Measurements from ENCODE around the gene MTFR2. TPM values are rescaled to one million over a fixed set of nuclear protein-coding genes. Genes with fewer than 3 reads are reported as not detected.

Gene MTFR2
- total RNA-seq, 2 experiments from 2014 or later: 27.2 to 27.9 TPM

GRCh38 chr6:136213012-136213539 lies 37.0 kb downstream of the MTFR2 start:
- no peak for ATAC-seq
- Mint-ChIP-seq H3K36me3 (ENCODE audit: low read depth) (no peaks in the 10 kb centered on the region), H3K27me3 (ENCODE audit: low read depth) (no peaks in the 10 kb centered on the region), H3K4me1 (ENCODE audit: low read depth) (no peaks in the 10 kb centered on the region), H3K4me3 (no peak overlapping the region), H3K27ac (no peak overlapping the region), H3K9me3 (ENCODE audit: insufficient read depth) (no peaks in the 10 kb centered on the region)
- CTCF ChIA-PET: interaction anchor here (2.5 kb wide), 1 partner anchor 14 kb away, joined by 12 read pairs; no protein-coding TSS in a partner anchor
- POLR2A ChIA-PET: no interaction called here
- no peak for DNase-seq

GRCh38 chr6:136212608-136213007 lies 37.5 kb downstream of the MTFR2 start:
- no peaks in the 10 kb centered on the region for H3K9me3 Mint-ChIP-seq (ENCODE audit: insufficient read depth)
- no peak overlapping the region for H3K27ac Mint-ChIP-seq
- no peak for ATAC-seq
- H3K4me3 Mint-ChIP-seq: no peak overlapping the region
- CTCF ChIA-PET: interaction anchor here (2.5 kb wide), 1 partner anchor 14 kb away, joined by 12 read pairs; no protein-coding TSS in a partner anchor
- no peak for DNase-seq
- H3K4me1 Mint-ChIP-seq (ENCODE audit: low read depth): no peaks in the 10 kb centered on the region
- POLR2A ChIA-PET: no interaction called here
- no peaks in the 10 kb centered on the region for H3K27me3 Mint-ChIP-seq (ENCODE audit: low read depth)
- no peaks in the 10 kb centered on the region for H3K36me3 Mint-ChIP-seq (ENCODE audit: low read depth)

- ChIA-PET POLR2A (no interaction called here), CTCF (no interaction called here)
- ATAC-seq (no peak), DNase-seq (no peak)
- H3K27ac Mint-ChIP-seq: no peak overlapping the region
- no peak overlapping the region for H3K4me3 Mint-ChIP-seq
- H3K27me3 Mint-ChIP-seq (ENCODE audit: low read depth): no peaks in the 10 kb centered on the region
- H3K36me3 Mint-ChIP-seq (ENCODE audit: low read depth): no peaks in the 10 kb centered on the region
- H3K9me3 Mint-ChIP-seq (ENCODE audit: insufficient read depth): no peaks in the 10 kb centered on the region
- no peaks in the 10 kb centered on the region for H3K4me1 Mint-ChIP-seq (ENCODE audit: low read depth)
Measured at GRCh38 chr6:136210398-136211165, 39.5 kb downstream of the MTFR2 start.

- DNase-seq (no peak), ATAC-seq (no peak)
- no peaks in the 10 kb centered on the region for H3K27me3 Mint-ChIP-seq (ENCODE audit: low read depth)
- no peaks in the 10 kb centered on the region for H3K36me3 Mint-ChIP-seq (ENCODE audit: low read depth)
- CTCF ChIA-PET: no interaction called here
- no peak overlapping the region for H3K27ac Mint-ChIP-seq
- no peaks in the 10 kb centered on the region for H3K4me1 Mint-ChIP-seq (ENCODE audit: low read depth)
- no peak overlapping the region for H3K4me3 Mint-ChIP-seq
- no peaks in the 10 kb centered on the region for H3K9me3 Mint-ChIP-seq (ENCODE audit: insufficient read depth)
- POLR2A ChIA-PET: no interaction called here
Measured at GRCh38 chr6:136209496-136209895, 40.6 kb downstream of the MTFR2 start.

- ChIA-PET POLR2A (no interaction called here), CTCF (interaction anchor here (1.9 kb wide), 1 partner anchor 18 kb away, joined by 4 read pairs; no protein-coding TSS in a partner anchor)
- Mint-ChIP-seq H3K4me1 (ENCODE audit: low read depth) (no peaks in the 10 kb centered on the region), H3K27me3 (ENCODE audit: low read depth) (no peaks in the 10 kb centered on the region), H3K27ac (no peak overlapping the region), H3K4me3 (no peak overlapping the region), H3K36me3 (ENCODE audit: low read depth) (no peaks in the 10 kb centered on the region), H3K9me3 (ENCODE audit: insufficient read depth) (no peaks in the 10 kb centered on the region)
- DNase-seq (no peak), ATAC-seq (no peak)
Measured at GRCh38 chr6:136208783-136209182, 41.3 kb downstream of the MTFR2 start.

- Mint-ChIP-seq H3K27ac (no peak overlapping the region), H3K27me3 (ENCODE audit: low read depth) (no peaks in the 10 kb centered on the region), H3K4me3 (no peak overlapping the region), H3K36me3 (ENCODE audit: low read depth) (no peaks in the 10 kb centered on the region), H3K9me3 (ENCODE audit: insufficient read depth) (no peaks in the 10 kb centered on the region), H3K4me1 (ENCODE audit: low read depth) (no peaks in the 10 kb centered on the region)
- DNase-seq (no peak), ATAC-seq (no peak)
- POLR2A ChIA-PET: no interaction called here
- CTCF ChIA-PET: interaction anchor here (0.8 to 1.8 kb wide), 3 partner anchors 25 to 666 kb away, joined by 3 to 4 read pairs (median 4); no protein-coding TSS in a partner anchor
Measured at GRCh38 chr6:136201732-136202131, 48.4 kb downstream of the MTFR2 start.

GRCh38 chr6:136192902-136193301 lies 57.2 kb downstream of the MTFR2 start:
- ChIA-PET POLR2A (no interaction called here), CTCF (no interaction called here)
- no peak for ATAC-seq
- H3K4me3 Mint-ChIP-seq: no peak overlapping the region
- DNase-seq: no peak
- H3K27ac Mint-ChIP-seq: no peak overlapping the region
- H3K27me3 Mint-ChIP-seq (ENCODE audit: low read depth): no peaks in the 10 kb centered on the region
- no peaks in the 10 kb centered on the region for H3K36me3 Mint-ChIP-seq (ENCODE audit: low read depth)
- H3K4me1 Mint-ChIP-seq (ENCODE audit: low read depth): no peaks in the 10 kb centered on the region
- no peaks in the 10 kb centered on the region for H3K9me3 Mint-ChIP-seq (ENCODE audit: insufficient read depth)

- no peak overlapping the region for H3K27ac Mint-ChIP-seq
Measured at GRCh38 chr6:136191606-136192312, 58.4 kb downstream of the MTFR2 start.

GRCh38 chr6:136189104-136189503 lies 61.0 kb downstream of the MTFR2 start:
- POLR2A ChIA-PET: no interaction called here
- ATAC-seq: no peak
- no peak for DNase-seq
- H3K9me3 Mint-ChIP-seq (ENCODE audit: insufficient read depth): no peaks in the 10 kb centered on the region
- no peaks in the 10 kb centered on the region for H3K4me1 Mint-ChIP-seq (ENCODE audit: low read depth)
- no peaks in the 10 kb centered on the region for H3K36me3 Mint-ChIP-seq (ENCODE audit: low read depth)
- CTCF ChIA-PET: no interaction called here
- no peak overlapping the region for H3K4me3 Mint-ChIP-seq
- H3K27ac Mint-ChIP-seq: no peak overlapping the region
- H3K27me3 Mint-ChIP-seq (ENCODE audit: low read depth): no peaks in the 10 kb centered on the region

More at GRCh38 chr6:136191606-136192312, 58.4 kb downstream of the MTFR2 start:
- Mint-ChIP-seq H3K4me1 (ENCODE audit: low read depth) (no peaks in the 10 kb centered on the region), H3K9me3 (ENCODE audit: insufficient read depth) (no peaks in the 10 kb centered on the region), H3K4me3 (no peak overlapping the region), H3K27me3 (ENCODE audit: low read depth) (no peaks in the 10 kb centered on the region), H3K36me3 (ENCODE audit: low read depth) (no peaks in the 10 kb centered on the region)
- DNase-seq (no peak), ATAC-seq (no peak)
- ChIA-PET CTCF (no interaction called here), POLR2A (no interaction called here)

- H3K27me3 Mint-ChIP-seq (ENCODE audit: low read depth): no peaks in the 10 kb centered on the region
- H3K27ac Mint-ChIP-seq: no peak overlapping the region
- no peak overlapping the region for H3K4me3 Mint-ChIP-seq
- ChIA-PET POLR2A (no interaction called here), CTCF (no interaction called here)
- DNase-seq (no peak), ATAC-seq (no peak)
- no peaks in the 10 kb centered on the region for H3K9me3 Mint-ChIP-seq (ENCODE audit: insufficient read depth)
- H3K36me3 Mint-ChIP-seq (ENCODE audit: low read depth): no peaks in the 10 kb centered on the region
- no peaks in the 10 kb centered on the region for H3K4me1 Mint-ChIP-seq (ENCODE audit: low read depth)
Measured at GRCh38 chr6:136188486-136188885, 61.6 kb downstream of the MTFR2 start.

- ATAC-seq (no peak), DNase-seq (no peak)
- H3K27ac Mint-ChIP-seq: no peak overlapping the region
- no peaks in the 10 kb centered on the region for H3K9me3 Mint-ChIP-seq (ENCODE audit: insufficient read depth)
- ChIA-PET POLR2A (no interaction called here), CTCF (no interaction called here)
- no peak overlapping the region for H3K4me3 Mint-ChIP-seq
- no peaks in the 10 kb centered on the region for H3K4me1 Mint-ChIP-seq (ENCODE audit: low read depth)
- H3K27me3 Mint-ChIP-seq (ENCODE audit: low read depth): no peaks in the 10 kb centered on the region
- no peaks in the 10 kb centered on the region for H3K36me3 Mint-ChIP-seq (ENCODE audit: low read depth)
Measured at GRCh38 chr6:136186363-136186762, 63.7 kb downstream of the MTFR2 start.

GRCh38 chr6:136184738-136185137 lies 65.4 kb downstream of the MTFR2 start:
- H3K9me3 Mint-ChIP-seq (ENCODE audit: insufficient read depth): no peaks in the 10 kb centered on the region
- no peaks in the 10 kb centered on the region for H3K36me3 Mint-ChIP-seq (ENCODE audit: low read depth)
- H3K27ac Mint-ChIP-seq: no peak overlapping the region
- H3K27me3 Mint-ChIP-seq (ENCODE audit: low read depth): no peaks in the 10 kb centered on the region
- H3K4me1 Mint-ChIP-seq (ENCODE audit: low read depth): no peaks in the 10 kb centered on the region
- ATAC-seq (no peak), DNase-seq (no peak)
- POLR2A ChIA-PET: no interaction called here
- CTCF ChIA-PET: no interaction called here
- H3K4me3 Mint-ChIP-seq: no peak overlapping the region
